Stomach (tissue), 9 donors: Measurements from ENCODE around the gene DPYSL4. TPM values are rescaled to one million over a fixed set of nuclear protein-coding genes. Genes with fewer than 3 reads are reported as not detected.

ENCODE experiments used
- DNase-seq, 2 donors: peaks; one replicate each; pipeline versions ENCODE4 v3.0.0 to v3.0.0-alpha.2; 2013 to 2019
- H3K27ac ChIP-seq, 5 donors: fragments of 200-600 bp in 4 of 5; sonication (generic) in 4 of 5; one replicate each; pipeline ENCODE4 v1.5.1; 2013 to 2019; ENCODE audit warnings: mild to moderate bottlenecking in 1 of 5, moderate library complexity in 1 of 5
- H3K27me3 ChIP-seq, 3 donors: fragments of 200-600 bp; sonication (generic); one replicate each; pipeline ENCODE4 v1.5.1; 2017 to 2019; ENCODE audit warnings: mixed run types in 1 of 3
- H3K36me3 ChIP-seq, 4 donors: fragments of 200-600 bp; sonication (generic); 1 replicate in 3 of 4; 2 replicates in 1 of 4; pipeline ENCODE4 v1.5.1; 2016 to 2019
- H3K4me1 ChIP-seq, 4 donors: fragments of 200-600 bp; sonication (generic); one replicate each; pipeline ENCODE4 v1.5.1; 2016 to 2019
- H3K4me3 ChIP-seq, 4 donors: fragments of 200-600 bp; sonication (generic) in 3 of 4; one replicate each; pipeline ENCODE4 v1.5.1; 2016 to 2019; ENCODE audit warnings: mild to moderate bottlenecking in 1 of 4
- H3K9me3 ChIP-seq, 4 donors: fragments of 200-600 bp; sonication (generic); one replicate each; pipeline ENCODE4 v1.5.1; 2016 to 2019
- EP300 ChIP-seq: sonication (generic); formaldehyde crosslinking; IDR thresholded peaks from one replicate; pipeline ENCODE4 v1.6.1; 2017; ENCODE audit warnings: antibody characterized with exemption
- POLR2A ChIP-seq, 4 donors: fragments of 450-650 bp; IDR thresholded peaks; one replicate each; pipeline ENCODE4 v1.6.1; 2016; ENCODE audit warnings: antibody characterized with exemption in 4 of 4, control low read depth in 2 of 4, mild to moderate bottlenecking in 1 of 4, moderate library complexity in 1 of 4
- POLR2AphosphoS5 ChIP-seq, 3 donors: sonication (generic); formaldehyde crosslinking; IDR thresholded peaks; one replicate each; pipeline ENCODE4 v1.6.1; 2016; ENCODE audit warnings: antibody characterized with exemption in 3 of 3
- WGBS, 5 donors: extraction: QIAGEN DNeasy Blood & Tissue Kit in 3 of 5; methylation state at CpG; one replicate each; pipeline versions ENCODE4 v1.1.5 to v1.1.7; 2013 to 2018; 5-methylcytosine and 5-hydroxymethylcytosine counted together
- intact Hi-C: fragments of 100-400 bp; cut with DNase I; formaldehyde crosslinking; loops from one replicate; pipeline ENCODE4 v1.15.1; 2023; ENCODE audit warnings: low total_unique reads
- polyA plus RNA-seq, 3 donors: library from polyadenylated mRNA; stranded (reverse); fragments of 200-250 nt; gene quantifications; one replicate each; pipeline ENCODE4 v1.2.3, GENCODE V29; 2013
- total RNA-seq, 5 donors: library from RNA; depleted of rRNA; stranded (reverse); fragments of >200 nt; gene quantifications; one replicate each; pipeline versions ENCODE4 v1.1.0 to v1.2.3, GENCODE V29; 2014 to 2016
- TF ChIP-seq, protein P1 (sequence below), 7 experiments: fragments of 450-650 bp in 4 of 7; fragments of 200-600 bp in 3 of 7; sonication (generic) in 3 of 7; IDR thresholded peaks; one replicate each; pipeline ENCODE4 v1.5.1; 2016 to 2019; ENCODE audit warnings: antibody characterized with exemption in 7 of 7, control low read depth in 2 of 7, mild to moderate bottlenecking in 1 of 7
- donor health status: healthy with polysubstance abuse.
- donor health status: Bipolar disorder and iron deficiency.
- donor health status: healthy.

The DPYSL4 gene
- total and polyA plus RNA-seq, 8 donors: 0.43 to 2.0 (median 0.68) TPM; not detected in 3

DNA sequence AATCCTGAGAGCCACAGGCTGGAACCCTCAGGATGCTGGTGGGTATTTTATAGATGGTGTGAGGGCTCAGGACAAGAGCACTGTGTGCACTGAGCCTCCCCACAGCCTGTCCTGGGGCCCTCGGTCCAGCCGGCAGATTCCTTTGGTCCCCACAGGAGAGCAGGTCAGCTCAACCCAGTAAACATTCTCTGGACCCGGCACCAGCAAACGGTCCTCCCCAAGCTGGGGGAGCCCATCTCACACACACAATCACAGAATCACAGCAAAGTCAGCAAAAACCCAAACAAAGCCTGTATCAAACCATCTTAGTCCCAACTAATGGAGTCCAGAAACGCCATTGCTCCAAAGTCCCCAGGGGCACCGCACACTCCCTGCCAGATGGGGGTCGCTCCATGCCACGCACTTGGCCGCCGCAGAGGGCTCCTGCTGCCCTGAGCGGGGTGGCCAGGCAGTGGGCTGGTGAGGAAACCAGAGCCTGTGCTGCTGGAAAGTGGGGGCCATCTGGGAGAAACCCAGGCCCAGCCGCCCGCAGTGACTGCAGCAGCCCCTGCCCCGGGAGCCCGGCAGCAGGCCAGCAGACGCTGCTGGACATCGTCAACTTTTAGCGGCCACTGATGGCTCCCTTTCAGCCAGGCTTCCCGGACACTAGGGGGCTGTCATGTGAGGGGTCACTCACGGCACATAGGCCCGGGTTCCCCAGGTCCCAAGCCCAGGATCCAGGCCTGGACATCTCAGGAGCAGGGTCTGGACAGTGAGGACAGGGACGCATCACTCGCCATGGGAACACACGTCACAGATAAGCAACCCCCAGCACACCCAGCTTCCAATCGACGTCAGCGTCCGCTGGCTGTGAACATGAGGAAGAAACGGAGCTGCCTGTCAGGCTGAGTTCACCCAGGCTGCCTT is 52.6 kb downstream of the DPYSL4 start:
- Histone ChIP-seq H3K4me1 (no peaks in the 10 kb centered on the region), H3K36me3 (no peaks in the 10 kb centered on the region), H3K4me3 (no peak overlapping the region), H3K27ac (peak overlapping the region in 1 of 5 donors; percentile 51), H3K9me3 (no peaks in the 10 kb centered on the region), H3K27me3 (no peaks in the 10 kb centered on the region)
- intact Hi-C loops: no loop called here
- WGBS, 5 donors: 78 to 86% (median 82%) methylated on average over 20 to 29 of the region's 29 CpGs
- peak in 1 of 2 donors; percentile 75 for DNase-seq
- TF ChIP-seq POLR2AphosphoS5 (IDR thresholded peaks at IDR 0.05): no peak
- TF ChIP-seq, protein P1, sequence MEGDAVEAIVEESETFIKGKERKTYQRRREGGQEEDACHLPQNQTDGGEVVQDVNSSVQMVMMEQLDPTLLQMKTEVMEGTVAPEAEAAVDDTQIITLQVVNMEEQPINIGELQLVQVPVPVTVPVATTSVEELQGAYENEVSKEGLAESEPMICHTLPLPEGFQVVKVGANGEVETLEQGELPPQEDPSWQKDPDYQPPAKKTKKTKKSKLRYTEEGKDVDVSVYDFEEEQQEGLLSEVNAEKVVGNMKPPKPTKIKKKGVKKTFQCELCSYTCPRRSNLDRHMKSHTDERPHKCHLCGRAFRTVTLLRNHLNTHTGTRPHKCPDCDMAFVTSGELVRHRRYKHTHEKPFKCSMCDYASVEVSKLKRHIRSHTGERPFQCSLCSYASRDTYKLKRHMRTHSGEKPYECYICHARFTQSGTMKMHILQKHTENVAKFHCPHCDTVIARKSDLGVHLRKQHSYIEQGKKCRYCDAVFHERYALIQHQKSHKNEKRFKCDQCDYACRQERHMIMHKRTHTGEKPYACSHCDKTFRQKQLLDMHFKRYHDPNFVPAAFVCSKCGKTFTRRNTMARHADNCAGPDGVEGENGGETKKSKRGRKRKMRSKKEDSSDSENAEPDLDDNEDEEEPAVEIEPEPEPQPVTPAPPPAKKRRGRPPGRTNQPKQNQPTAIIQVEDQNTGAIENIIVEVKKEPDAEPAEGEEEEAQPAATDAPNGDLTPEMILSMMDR (IDR thresholded peaks at IDR 0.05): no peak

GRCh38 chr10:132240156-132240555 is 53.4 kb downstream of the DPYSL4 start:
- peak in 1 of 2 donors; percentile 31 for DNase-seq
- H3K9me3 ChIP-seq: no peaks in the 10 kb centered on the region
- 75 to 90% (median 89%) methylated on average over 7 to 15 of the region's 15 CpGs for WGBS, 5 donors
- TF ChIP-seq EP300: no peak
- TF ChIP-seq, protein P1 (IDR thresholded peaks at IDR 0.05): no peak
- no peak for TF ChIP-seq POLR2AphosphoS5 (IDR thresholded peaks at IDR 0.05)
- TF ChIP-seq POLR2A (IDR thresholded peaks at IDR 0.05): no peak
- H3K27me3 ChIP-seq: no peaks in the 10 kb centered on the region
- H3K36me3 ChIP-seq: no peaks in the 10 kb centered on the region
- H3K27ac ChIP-seq: peak overlapping the region in 1 of 5 donors; percentile 51
- intact Hi-C loops: no loop called here
- H3K4me1 ChIP-seq: no peaks in the 10 kb centered on the region
- H3K4me3 ChIP-seq: no peak overlapping the region

GRCh38 chr10:132240581-132240980 is 53.8 kb downstream of the DPYSL4 start:
- Histone ChIP-seq H3K4me3 (no peak overlapping the region), H3K4me1 (no peaks in the 10 kb centered on the region), H3K36me3 (no peaks in the 10 kb centered on the region), H3K27me3 (no peaks in the 10 kb centered on the region), H3K27ac (no peak overlapping the region), H3K9me3 (no peaks in the 10 kb centered on the region)
- 85 to 87% (median 86%) methylated on average over 8 to 16 of the region's 16 CpGs for WGBS, 5 donors
- TF ChIP-seq POLR2A (IDR thresholded peaks at IDR 0.05) (no peak), POLR2AphosphoS5 (IDR thresholded peaks at IDR 0.05) (no peak), EP300 (no peak)
- TF ChIP-seq, protein P1 (IDR thresholded peaks at IDR 0.05): no peak
- DNase-seq: no peak
- intact Hi-C loops: no loop called here

- intact Hi-C loops: no loop called here
- TF ChIP-seq POLR2AphosphoS5 (IDR thresholded peaks at IDR 0.05) (no peak), POLR2A (IDR thresholded peaks at IDR 0.05) (no peak), EP300 (no peak)
- TF ChIP-seq, protein P1 (IDR thresholded peaks at IDR 0.05): no peak
- Histone ChIP-seq H3K36me3 (no peaks in the 10 kb centered on the region), H3K9me3 (no peaks in the 10 kb centered on the region), H3K27ac (no peak overlapping the region), H3K4me1 (no peaks in the 10 kb centered on the region), H3K4me3 (no peak overlapping the region), H3K27me3 (no peaks in the 10 kb centered on the region)
- no peak for DNase-seq
- WGBS, 5 donors: 82 to 90% (median 84%) methylated on average over 13 of the region's 13 CpGs
Measured at GRCh38 chr10:132241086-132241485, 54.3 kb downstream of the DPYSL4 start.
